ENCODE results near the gene SPAG9.
A peak's percentile ranks its signal among the peaks of the same experiment; 100 is the strongest.

Gene SPAG9

GRCh38 chr17:50977487-50978159, 143.0 kb downstream of the SPAG9 start:
- Histone ChIP-seq H3K4me1 (ENCODE audit: control insufficient read depth, insufficient read depth, low read length) (peaks cover 3% of the 10 kb centered on the region), H3K9ac (ENCODE audit: low read length) (no peak overlapping the region), H3K4me3 (ENCODE audit: low read length) (no peak overlapping the region), H3K9me3 (ENCODE audit: control insufficient read depth, low read length) (no peaks in the 10 kb centered on the region), H3K27me3 (replicated peaks; ENCODE audit: control insufficient read depth, insufficient read depth, low read length) (no peaks in the 10 kb centered on the region), H3K36me3 (ENCODE audit: control insufficient read depth, insufficient read depth, low read length, severe bottlenecking) (peaks cover 84% of the 10 kb centered on the region)
- DNase-seq (ENCODE audit: low read depth): no peak

DNA sequence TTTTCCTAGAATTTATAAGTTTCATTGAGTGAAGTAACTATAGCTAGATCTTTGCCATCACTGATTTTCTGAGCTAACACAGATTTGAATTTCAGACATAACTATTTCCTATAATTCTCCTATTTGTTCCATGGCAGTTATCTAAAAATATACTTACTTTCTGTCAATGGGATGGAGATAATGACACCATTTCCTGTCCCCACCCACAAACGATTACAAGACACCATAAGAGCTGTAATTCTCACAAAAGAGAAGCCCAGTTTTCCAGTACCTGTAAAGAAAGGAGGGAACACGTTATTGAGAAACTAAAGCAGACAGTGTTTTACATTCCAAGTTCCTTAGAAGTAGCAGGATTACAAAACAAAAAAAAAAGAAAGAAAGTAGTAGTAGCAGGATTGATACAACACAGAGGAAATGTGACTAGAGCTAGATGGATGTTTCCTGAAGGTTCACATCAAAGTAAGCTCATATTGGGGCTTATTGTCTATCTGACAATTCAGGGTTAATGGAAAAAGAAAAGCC, 143.7 kb downstream of the SPAG9 start:
- H3K9ac ChIP-seq (ENCODE audit: low read length): no peak overlapping the region
- no peak overlapping the region for H3K4me3 ChIP-seq (ENCODE audit: low read length)
- H3K27me3 ChIP-seq (replicated peaks; ENCODE audit: control insufficient read depth, insufficient read depth, low read length): no peaks in the 10 kb centered on the region
- H3K9me3 ChIP-seq (ENCODE audit: control insufficient read depth, low read length): no peaks in the 10 kb centered on the region
- DNase-seq (ENCODE audit: low read depth): no peak
- H3K36me3 ChIP-seq (ENCODE audit: control insufficient read depth, insufficient read depth, low read length, severe bottlenecking): peaks cover 78% of the 10 kb centered on the region
- H3K4me1 ChIP-seq (ENCODE audit: control insufficient read depth, insufficient read depth, low read length): peaks cover 3% of the 10 kb centered on the region

GRCh38 chr17:50973557-50974494, 146.8 kb downstream of the SPAG9 start:
- Histone ChIP-seq H3K4me3 (ENCODE audit: low read length) (no peak overlapping the region), H3K36me3 (ENCODE audit: control insufficient read depth, insufficient read depth, low read length, severe bottlenecking) (peaks cover 70% of the 10 kb centered on the region)

DNA sequence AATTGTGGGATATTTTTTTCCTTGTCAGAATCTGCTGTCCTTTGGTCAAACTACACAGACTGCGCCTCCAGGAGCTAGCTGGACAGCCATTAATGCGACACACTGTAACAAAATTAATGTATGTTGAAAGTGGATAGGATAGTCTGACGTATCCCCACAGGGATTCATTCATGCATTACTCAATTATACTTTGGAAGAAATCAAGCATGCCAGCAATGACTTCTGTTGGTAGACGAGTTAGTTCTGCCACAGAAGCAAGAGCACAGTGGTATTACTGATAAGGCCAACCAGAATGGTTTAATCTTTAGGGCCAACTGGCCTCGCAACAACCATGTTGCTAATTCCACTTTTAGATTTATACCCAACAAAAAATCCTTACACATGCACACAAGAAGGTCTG, 148.1 kb downstream of the SPAG9 start:
- no peak overlapping the region for H3K9ac ChIP-seq (ENCODE audit: low read length)
- H3K4me1 ChIP-seq (ENCODE audit: control insufficient read depth, insufficient read depth, low read length): peaks cover 16% of the 10 kb centered on the region
- DNase-seq (ENCODE audit: low read depth): no peak
- H3K36me3 ChIP-seq (ENCODE audit: control insufficient read depth, insufficient read depth, low read length, severe bottlenecking): peaks cover 60% of the 10 kb centered on the region
- no peak overlapping the region for H3K4me3 ChIP-seq (ENCODE audit: low read length)
- no peaks in the 10 kb centered on the region for H3K9me3 ChIP-seq (ENCODE audit: control insufficient read depth, low read length)
- no peaks in the 10 kb centered on the region for H3K27me3 ChIP-seq (replicated peaks; ENCODE audit: control insufficient read depth, insufficient read depth, low read length)

More at GRCh38 chr17:50973557-50974494, 146.8 kb downstream of the SPAG9 start:
- no peaks in the 10 kb centered on the region for H3K9me3 ChIP-seq (ENCODE audit: control insufficient read depth, low read length)
- peaks cover 6% of the 10 kb centered on the region for H3K4me1 ChIP-seq (ENCODE audit: control insufficient read depth, insufficient read depth, low read length)
- DNase-seq (ENCODE audit: low read depth): no peak
- no peak overlapping the region for H3K9ac ChIP-seq (ENCODE audit: low read length)
- H3K27me3 ChIP-seq (replicated peaks; ENCODE audit: control insufficient read depth, insufficient read depth, low read length): no peaks in the 10 kb centered on the region

- peak; percentile 75 for DNase-seq (ENCODE audit: low read depth)
- no peaks in the 10 kb centered on the region for H3K9me3 ChIP-seq (ENCODE audit: control insufficient read depth, low read length)
- peak overlapping the region; percentile 74 for H3K9ac ChIP-seq (ENCODE audit: low read length)
- H3K4me3 ChIP-seq (ENCODE audit: low read length): peak overlapping the region; percentile 51
- H3K36me3 ChIP-seq (ENCODE audit: control insufficient read depth, insufficient read depth, low read length, severe bottlenecking): peaks cover 41% of the 10 kb centered on the region
- peaks cover 53% of the 10 kb centered on the region for H3K4me1 ChIP-seq (ENCODE audit: control insufficient read depth, insufficient read depth, low read length)
- H3K27me3 ChIP-seq (replicated peaks; ENCODE audit: control insufficient read depth, insufficient read depth, low read length): no peaks in the 10 kb centered on the region
Observed at GRCh38 chr17:50967795-50968194, 152.9 kb downstream of the SPAG9 start.

DNA sequence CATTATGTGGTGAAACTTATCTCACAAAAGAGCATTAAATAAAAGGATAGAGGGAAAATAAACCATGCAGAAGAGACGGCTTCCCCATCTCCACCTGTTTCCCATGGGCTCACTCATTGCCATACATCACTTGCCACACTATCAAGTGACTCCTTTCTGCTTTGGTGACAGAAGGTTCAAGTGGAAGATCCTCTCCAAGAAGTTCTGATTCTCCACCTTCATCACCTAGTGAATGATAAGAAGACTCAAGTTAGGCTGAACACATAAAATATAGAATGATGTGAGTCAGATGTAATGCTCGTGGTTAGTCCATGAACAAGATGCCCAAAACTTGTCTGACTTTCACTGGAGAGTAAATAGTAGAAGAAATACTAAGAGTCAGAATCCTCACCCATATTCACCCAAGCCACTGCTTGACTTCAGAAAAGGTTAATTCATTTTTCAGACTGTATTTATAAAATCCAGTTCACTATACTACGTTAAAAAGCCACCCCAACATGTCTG, 154.5 kb downstream of the SPAG9 start:
- H3K27me3 ChIP-seq (replicated peaks; ENCODE audit: control insufficient read depth, insufficient read depth, low read length): no peaks in the 10 kb centered on the region
- H3K4me1 ChIP-seq (ENCODE audit: control insufficient read depth, insufficient read depth, low read length): peaks cover 59% of the 10 kb centered on the region
- peaks cover 48% of the 10 kb centered on the region for H3K36me3 ChIP-seq (ENCODE audit: control insufficient read depth, insufficient read depth, low read length, severe bottlenecking)
- no peak overlapping the region for H3K4me3 ChIP-seq (ENCODE audit: low read length)
- DNase-seq (ENCODE audit: low read depth): no peak
- no peaks in the 10 kb centered on the region for H3K9me3 ChIP-seq (ENCODE audit: control insufficient read depth, low read length)
- no peak overlapping the region for H3K9ac ChIP-seq (ENCODE audit: low read length)

GRCh38 chr17:50963139-50963538, 157.5 kb downstream of the SPAG9 start:
- Histone ChIP-seq H3K36me3 (ENCODE audit: control insufficient read depth, insufficient read depth, low read length, severe bottlenecking) (peaks cover 42% of the 10 kb centered on the region), H3K4me1 (ENCODE audit: control insufficient read depth, insufficient read depth, low read length) (peaks cover 52% of the 10 kb centered on the region), H3K4me3 (ENCODE audit: low read length) (peak overlapping the region; percentile 42), H3K27me3 (replicated peaks; ENCODE audit: control insufficient read depth, insufficient read depth, low read length) (no peaks in the 10 kb centered on the region), H3K9ac (ENCODE audit: low read length) (peak overlapping the region; percentile 60), H3K9me3 (ENCODE audit: control insufficient read depth, low read length) (no peaks in the 10 kb centered on the region)
- peak; percentile 80 for DNase-seq (ENCODE audit: low read depth)

- Histone ChIP-seq H3K36me3 (ENCODE audit: control insufficient read depth, insufficient read depth, low read length, severe bottlenecking) (peaks cover 37% of the 10 kb centered on the region), H3K4me3 (ENCODE audit: low read length) (no peak overlapping the region), H3K9ac (ENCODE audit: low read length) (no peak overlapping the region), H3K4me1 (ENCODE audit: control insufficient read depth, insufficient read depth, low read length) (peaks cover 36% of the 10 kb centered on the region), H3K9me3 (ENCODE audit: control insufficient read depth, low read length) (no peaks in the 10 kb centered on the region), H3K27me3 (replicated peaks; ENCODE audit: control insufficient read depth, insufficient read depth, low read length) (no peaks in the 10 kb centered on the region)
- DNase-seq (ENCODE audit: low read depth): no peak
Observed at GRCh38 chr17:50961282-50962220, 159.1 kb downstream of the SPAG9 start.

GRCh38 chr17:50959341-50959740, 161.3 kb downstream of the SPAG9 start:
- Histone ChIP-seq H3K4me3 (ENCODE audit: low read length) (no peak overlapping the region), H3K9me3 (ENCODE audit: control insufficient read depth, low read length) (no peaks in the 10 kb centered on the region)

GRCh38 chr17:50957600-50958575, 162.8 kb downstream of the SPAG9 start:
- Histone ChIP-seq H3K4me1 (ENCODE audit: control insufficient read depth, insufficient read depth, low read length) (peaks cover 30% of the 10 kb centered on the region), H3K36me3 (ENCODE audit: control insufficient read depth, insufficient read depth, low read length, severe bottlenecking) (peaks cover 19% of the 10 kb centered on the region), H3K4me3 (ENCODE audit: low read length) (no peak overlapping the region), H3K27me3 (replicated peaks; ENCODE audit: control insufficient read depth, insufficient read depth, low read length) (no peaks in the 10 kb centered on the region), H3K9me3 (ENCODE audit: control insufficient read depth, low read length) (no peaks in the 10 kb centered on the region), H3K9ac (ENCODE audit: low read length) (no peak overlapping the region)
- DNase-seq (ENCODE audit: low read depth): peak; percentile 37

More at GRCh38 chr17:50959341-50959740, 161.3 kb downstream of the SPAG9 start:
- H3K27me3 ChIP-seq (replicated peaks; ENCODE audit: control insufficient read depth, insufficient read depth, low read length): no peaks in the 10 kb centered on the region
- no peak overlapping the region for H3K9ac ChIP-seq (ENCODE audit: low read length)
- peaks cover 34% of the 10 kb centered on the region for H3K4me1 ChIP-seq (ENCODE audit: control insufficient read depth, insufficient read depth, low read length)
- H3K36me3 ChIP-seq (ENCODE audit: control insufficient read depth, insufficient read depth, low read length, severe bottlenecking): peaks cover 19% of the 10 kb centered on the region
- no peak for DNase-seq (ENCODE audit: low read depth)
